ENCODE results near the gene NT5C. TPM values are rescaled to one million over a fixed set of nuclear protein-coding genes. Genes with fewer than 3 reads are reported as not detected.

NT5C gene
- total RNA-seq, result 10 to 100 TPM; 58.6 to 86.7 (median 69.6) TPM

DNA sequence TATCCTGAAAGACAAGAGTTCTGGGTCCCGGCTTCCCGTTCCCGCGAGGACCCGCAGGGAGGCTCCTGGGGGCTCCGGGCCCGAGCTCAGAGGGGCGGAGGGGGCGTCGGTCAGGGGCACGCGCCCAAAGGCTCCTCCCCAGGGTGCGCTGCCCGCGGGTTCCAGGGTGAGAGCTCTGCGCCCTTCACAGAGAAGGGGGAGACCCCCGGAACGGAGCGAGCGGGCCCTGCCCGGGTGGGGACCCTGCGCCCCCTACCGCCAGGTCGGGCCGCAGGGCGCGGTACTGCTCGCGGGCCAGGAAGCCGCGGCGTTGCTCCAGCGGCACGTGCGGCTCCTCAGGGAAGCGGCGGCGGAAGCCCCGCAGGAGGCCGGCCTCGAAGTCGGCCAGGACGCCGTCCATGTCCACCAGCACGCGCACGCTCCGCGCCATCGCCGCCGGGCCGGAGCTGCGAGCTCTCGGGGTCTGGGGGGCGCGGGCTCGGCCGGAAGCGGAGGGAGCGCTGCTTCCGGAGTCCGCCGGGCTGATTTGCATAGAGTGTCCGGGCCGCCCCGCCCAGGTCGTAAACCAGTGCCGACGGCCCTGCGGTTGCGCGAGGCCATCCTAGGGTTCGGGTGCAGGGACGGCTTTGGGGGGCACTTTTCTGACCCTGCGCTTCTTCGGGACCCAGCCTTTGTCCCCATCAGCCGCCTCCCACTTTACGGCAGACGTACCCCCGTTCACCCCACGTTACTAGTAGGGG lies at the start of gene NT5C:
Gene NT5C (minus strand): TSS at position 465 of the 740 bp plus-strand sequence. CDS start 35 bp downstream, at position 430.
- Histone ChIP-seq H3K27ac (peak within 1 kb of the TSS; percentile 87), H3K27me3 (no peaks in the 10 kb centered on the region), H3K36me3 (peaks cover 17% of the 10 kb centered on the region), H3K4me1 (peaks cover 24% of the 10 kb centered on the region), H3K4me3 (peak within 1 kb of the TSS; percentile 84), H3K9me3 (no peaks in the 10 kb centered on the region)
- 2% methylated on average over 15 of the region's 82 CpGs for WGBS
- DNase-seq (ENCODE audit: low spot score in 2 of 2), result peak; percentile 82 to 91
- TF ChIP-seq EP300 (IDR thresholded peaks at IDR 0.05) (no peak), POLR2A (IDR thresholded peaks at IDR 0.05) (no peak), POLR2AphosphoS5 (IDR thresholded peaks at IDR 0.05) (peak in 1 of 3 donors; percentile 8)
- TF ChIP-seq, protein P1, sequence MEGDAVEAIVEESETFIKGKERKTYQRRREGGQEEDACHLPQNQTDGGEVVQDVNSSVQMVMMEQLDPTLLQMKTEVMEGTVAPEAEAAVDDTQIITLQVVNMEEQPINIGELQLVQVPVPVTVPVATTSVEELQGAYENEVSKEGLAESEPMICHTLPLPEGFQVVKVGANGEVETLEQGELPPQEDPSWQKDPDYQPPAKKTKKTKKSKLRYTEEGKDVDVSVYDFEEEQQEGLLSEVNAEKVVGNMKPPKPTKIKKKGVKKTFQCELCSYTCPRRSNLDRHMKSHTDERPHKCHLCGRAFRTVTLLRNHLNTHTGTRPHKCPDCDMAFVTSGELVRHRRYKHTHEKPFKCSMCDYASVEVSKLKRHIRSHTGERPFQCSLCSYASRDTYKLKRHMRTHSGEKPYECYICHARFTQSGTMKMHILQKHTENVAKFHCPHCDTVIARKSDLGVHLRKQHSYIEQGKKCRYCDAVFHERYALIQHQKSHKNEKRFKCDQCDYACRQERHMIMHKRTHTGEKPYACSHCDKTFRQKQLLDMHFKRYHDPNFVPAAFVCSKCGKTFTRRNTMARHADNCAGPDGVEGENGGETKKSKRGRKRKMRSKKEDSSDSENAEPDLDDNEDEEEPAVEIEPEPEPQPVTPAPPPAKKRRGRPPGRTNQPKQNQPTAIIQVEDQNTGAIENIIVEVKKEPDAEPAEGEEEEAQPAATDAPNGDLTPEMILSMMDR (IDR thresholded peaks at IDR 0.05), result peak; percentile 20 to 70

DNA sequence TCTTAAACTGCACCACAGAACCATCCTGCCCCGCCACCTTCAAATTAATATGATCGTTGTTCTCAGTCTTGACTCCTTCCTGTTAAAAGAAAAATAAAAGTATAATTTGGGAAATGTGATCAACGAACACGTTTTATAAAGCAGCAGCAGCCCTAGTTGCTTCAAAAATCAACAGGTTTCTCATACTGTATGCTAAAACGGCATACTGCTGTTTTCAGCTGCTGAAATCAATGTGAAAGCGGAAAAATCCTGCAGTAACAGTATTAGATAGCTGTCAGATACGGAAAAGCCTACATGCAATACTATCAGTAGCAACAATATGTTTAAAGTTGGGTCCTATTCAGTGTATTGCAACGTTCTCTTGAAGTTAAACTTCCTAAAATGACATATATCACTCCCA lies 49.6 kb upstream of the NT5C start:
- DNase-seq (ENCODE audit: low spot score in 2 of 2), result no peak
- Histone ChIP-seq H3K36me3 (peaks cover 34% of the 10 kb centered on the region), H3K4me1 (peaks cover 37% of the 10 kb centered on the region), H3K9me3 (no peaks in the 10 kb centered on the region), H3K27ac (no peak overlapping the region), H3K4me3 (peak overlapping the region; percentile 83), H3K27me3 (no peaks in the 10 kb centered on the region)
- TF ChIP-seq, protein P1 (IDR thresholded peaks at IDR 0.05), result no peak
- TF ChIP-seq POLR2A (IDR thresholded peaks at IDR 0.05) (no peak), POLR2AphosphoS5 (IDR thresholded peaks at IDR 0.05) (no peak), EP300 (IDR thresholded peaks at IDR 0.05) (no peak)
- WGBS, result 6% methylated on average over 8 of the region's 8 CpGs

DNA sequence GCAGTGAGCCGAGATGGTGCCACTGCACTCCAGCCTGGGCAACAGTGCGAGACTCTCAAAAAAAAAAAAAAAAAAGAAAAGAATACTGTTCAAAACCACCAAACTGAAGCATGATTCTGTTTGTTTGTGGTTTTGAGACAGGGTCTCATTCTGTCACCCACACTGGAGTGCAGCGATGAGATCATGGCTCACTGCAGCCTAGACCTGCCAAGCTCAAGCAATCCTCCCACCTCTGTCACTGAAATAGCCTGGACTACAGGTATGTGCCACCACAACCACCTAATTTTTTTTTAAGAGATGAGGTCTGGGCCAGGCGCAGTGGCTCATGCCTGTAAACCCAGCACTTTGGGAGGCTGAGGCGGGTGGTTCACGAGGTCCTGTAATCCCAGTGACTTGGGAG lies 46.9 kb upstream of the NT5C start:
- Histone ChIP-seq H3K4me3 (no peak overlapping the region), H3K36me3 (peaks cover 61% of the 10 kb centered on the region), H3K27ac (no peak overlapping the region), H3K27me3 (no peaks in the 10 kb centered on the region), H3K4me1 (peaks cover 35% of the 10 kb centered on the region), H3K9me3 (no peaks in the 10 kb centered on the region)
- TF ChIP-seq POLR2AphosphoS5 (IDR thresholded peaks at IDR 0.05) (no peak), POLR2A (IDR thresholded peaks at IDR 0.05) (no peak), EP300 (IDR thresholded peaks at IDR 0.05) (no peak)
- TF ChIP-seq, protein P1 (IDR thresholded peaks at IDR 0.05), result no peak
- DNase-seq (ENCODE audit: low spot score in 2 of 2), result no peak
- 91% methylated on average over 6 of the region's 6 CpGs for WGBS

DNA sequence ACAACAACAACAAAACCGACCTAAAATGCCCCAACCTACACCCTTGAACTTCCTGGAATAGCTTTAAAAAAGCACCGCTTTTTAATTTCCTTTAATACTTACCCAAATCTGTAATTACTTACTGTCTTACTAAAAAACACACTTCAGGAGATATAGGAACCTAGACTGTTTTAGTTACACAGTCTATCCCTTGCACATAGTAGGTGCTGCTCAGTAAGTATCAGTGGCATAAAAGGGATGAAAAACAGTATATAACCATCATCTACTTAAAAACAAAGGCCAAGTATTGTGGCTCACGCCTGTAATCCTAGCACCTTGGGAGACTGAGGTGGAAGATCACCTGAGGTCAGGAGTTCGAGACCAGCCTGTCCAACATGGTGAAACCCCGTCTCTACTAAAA lies 45.1 kb upstream of the NT5C start:
- Histone ChIP-seq H3K9me3 (no peaks in the 10 kb centered on the region), H3K27ac (no peak overlapping the region), H3K4me3 (no peak overlapping the region), H3K27me3 (no peaks in the 10 kb centered on the region), H3K36me3 (peaks cover 75% of the 10 kb centered on the region), H3K4me1 (peaks cover 35% of the 10 kb centered on the region)
- no peak for DNase-seq (ENCODE audit: low spot score in 2 of 2)
- 92% methylated on average over 5 of the region's 5 CpGs for WGBS
- no peak for TF ChIP-seq POLR2AphosphoS5 (IDR thresholded peaks at IDR 0.05)
- TF ChIP-seq EP300 (IDR thresholded peaks at IDR 0.05), result no peak
- TF ChIP-seq, protein P1 (IDR thresholded peaks at IDR 0.05), result no peak

DNA sequence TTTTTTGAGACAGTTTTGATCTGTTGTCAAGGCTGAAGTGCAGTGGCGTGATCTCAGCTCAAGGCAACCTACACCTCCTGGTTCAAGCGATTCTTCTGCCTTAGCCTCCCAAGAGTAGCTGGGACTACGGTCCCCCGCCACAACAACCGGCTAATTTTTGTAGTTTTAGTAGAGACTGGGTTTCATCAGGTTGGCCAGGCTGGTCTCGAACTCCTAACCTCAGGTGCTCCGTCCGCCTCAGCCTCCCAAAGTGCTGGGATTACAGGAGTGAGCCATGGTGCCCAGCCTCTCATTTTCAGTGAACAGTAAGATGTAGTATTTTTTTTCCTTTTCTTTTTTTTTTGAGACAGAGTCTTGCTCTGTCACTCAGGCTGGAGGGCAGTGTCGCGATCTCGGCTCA lies 43.5 kb upstream of the NT5C start:
- peaks cover 81% of the 10 kb centered on the region for H3K36me3 ChIP-seq

More for the DNA sequence above, 43.5 kb upstream of the NT5C start:
- Histone ChIP-seq H3K4me1 (peaks cover 31% of the 10 kb centered on the region), H3K4me3 (no peak overlapping the region), H3K9me3 (no peaks in the 10 kb centered on the region), H3K27ac (no peak overlapping the region), H3K27me3 (no peaks in the 10 kb centered on the region)
- DNase-seq (ENCODE audit: low spot score in 2 of 2), result no peak
- 92% methylated on average over 11 of the region's 11 CpGs for WGBS
- TF ChIP-seq POLR2AphosphoS5 (IDR thresholded peaks at IDR 0.05), result no peak
